Measurements from ENCODE around the gene HOOK2. TPM values are rescaled to one million over a fixed set of nuclear protein-coding genes. Genes with fewer than 3 reads are reported as not detected.

Gene HOOK2
- total and polyA plus RNA-seq, 9 of the 15 experiments (the other 6 are each of a cell fraction or from before 2014, with no cell fraction given): 1.3 to 17.2 (median 9.9) TPM

DNA sequence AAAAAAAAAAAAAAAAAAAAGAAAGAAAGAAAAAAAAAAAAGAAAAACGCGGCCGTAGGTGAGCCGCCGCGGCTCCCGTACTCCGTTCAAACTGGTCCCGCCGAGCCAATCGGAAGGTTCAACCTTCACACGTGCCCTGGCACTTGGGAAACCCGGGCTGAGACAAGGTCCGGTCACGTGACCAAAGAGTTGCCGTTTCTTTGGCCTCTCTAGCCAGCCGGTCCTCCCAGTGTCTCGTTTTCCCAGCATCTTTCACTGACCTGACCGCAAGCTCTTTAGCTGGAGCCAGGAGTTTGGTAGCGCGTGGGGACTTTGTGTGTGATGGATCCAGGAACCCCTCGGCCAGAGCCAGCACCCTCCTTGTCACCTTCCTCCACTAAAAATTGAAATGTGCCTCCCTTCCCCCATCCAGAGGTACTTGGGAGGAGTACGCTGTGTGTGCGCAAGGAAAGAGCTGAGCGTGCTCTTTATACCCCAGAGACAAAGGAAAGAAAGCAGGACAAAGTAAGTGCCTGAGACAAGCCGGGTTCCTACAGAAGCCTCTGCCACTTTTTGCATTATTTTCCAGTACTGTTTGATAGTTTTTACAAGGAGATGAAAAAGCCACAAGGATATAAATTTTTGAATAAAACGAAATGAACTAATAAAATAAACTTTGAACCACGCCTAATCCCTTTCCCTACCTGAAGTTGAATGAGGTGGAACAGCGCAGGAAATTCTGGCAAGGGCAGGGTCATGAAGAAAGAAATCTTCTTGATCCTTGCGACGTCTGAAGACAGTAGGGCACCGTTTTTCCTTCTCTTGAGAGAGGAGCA, 52.6 kb downstream of the HOOK2 start (continued):
- TF ChIP-seq BRD4 (IDR thresholded peaks at IDR 0.05) (no peak), ZNF431 (CRISPR knock-in tag; IDR thresholded peaks at IDR 0.05) (no peak), ZNF586 (CRISPR knock-in tag; conservative IDR thresholded peaks at IDR 0.05) (no peak), BRD9 (IDR thresholded peaks at IDR 0.05; ENCODE audit: low read depth, partially characterized antibody) (no peak), HDAC6 (IDR thresholded peaks at IDR 0.05; ENCODE audit: low read depth, low read length) (no peak), DIDO1 (tag; IDR thresholded peaks at IDR 0.05; ENCODE audit: low read depth) (peak; percentile 93)
- TF ChIP-seq, protein P1, sequence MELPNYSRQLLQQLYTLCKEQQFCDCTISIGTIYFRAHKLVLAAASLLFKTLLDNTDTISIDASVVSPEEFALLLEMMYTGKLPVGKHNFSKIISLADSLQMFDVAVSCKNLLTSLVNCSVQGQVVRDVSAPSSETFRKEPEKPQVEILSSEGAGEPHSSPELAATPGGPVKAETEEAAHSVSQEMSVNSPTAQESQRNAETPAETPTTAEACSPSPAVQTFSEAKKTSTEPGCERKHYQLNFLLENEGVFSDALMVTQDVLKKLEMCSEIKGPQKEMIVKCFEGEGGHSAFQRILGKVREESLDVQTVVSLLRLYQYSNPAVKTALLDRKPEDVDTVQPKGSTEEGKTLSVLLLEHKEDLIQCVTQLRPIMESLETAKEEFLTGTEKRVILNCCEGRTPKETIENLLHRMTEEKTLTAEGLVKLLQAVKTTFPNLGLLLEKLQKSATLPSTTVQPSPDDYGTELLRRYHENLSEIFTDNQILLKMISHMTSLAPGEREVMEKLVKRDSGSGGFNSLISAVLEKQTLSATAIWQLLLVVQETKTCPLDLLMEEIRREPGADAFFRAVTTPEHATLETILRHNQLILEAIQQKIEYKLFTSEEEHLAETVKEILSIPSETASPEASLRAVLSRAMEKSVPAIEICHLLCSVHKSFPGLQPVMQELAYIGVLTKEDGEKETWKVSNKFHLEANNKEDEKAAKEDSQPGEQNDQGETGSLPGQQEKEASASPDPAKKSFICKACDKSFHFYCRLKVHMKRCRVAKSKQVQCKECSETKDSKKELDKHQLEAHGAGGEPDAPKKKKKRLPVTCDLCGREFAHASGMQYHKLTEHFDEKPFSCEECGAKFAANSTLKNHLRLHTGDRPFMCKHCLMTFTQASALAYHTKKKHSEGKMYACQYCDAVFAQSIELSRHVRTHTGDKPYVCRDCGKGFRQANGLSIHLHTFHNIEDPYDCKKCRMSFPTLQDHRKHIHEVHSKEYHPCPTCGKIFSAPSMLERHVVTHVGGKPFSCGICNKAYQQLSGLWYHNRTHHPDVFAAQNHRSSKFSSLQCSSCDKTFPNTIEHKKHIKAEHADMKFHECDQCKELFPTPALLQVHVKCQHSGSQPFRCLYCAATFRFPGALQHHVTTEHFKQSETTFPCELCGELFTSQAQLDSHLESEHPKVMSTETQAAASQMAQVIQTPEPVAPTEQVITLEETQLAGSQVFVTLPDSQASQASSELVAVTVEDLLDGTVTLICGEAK (IDR thresholded peaks at IDR 0.05): peak; percentile 80
- TF ChIP-seq, protein P1 (CRISPR knock-in tag; IDR thresholded peaks at IDR 0.05): no peak
- TF ChIP-seq, protein P2, sequence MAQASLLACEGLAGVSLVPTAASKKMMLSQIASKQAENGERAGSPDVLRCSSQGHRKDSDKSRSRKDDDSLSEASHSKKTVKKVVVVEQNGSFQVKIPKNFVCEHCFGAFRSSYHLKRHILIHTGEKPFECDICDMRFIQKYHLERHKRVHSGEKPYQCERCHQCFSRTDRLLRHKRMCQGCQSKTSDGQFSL (CRISPR knock-in tag; IDR thresholded peaks at IDR 0.05): no peak
- TF ChIP-seq, protein P2 (tag; IDR thresholded peaks at IDR 0.05): no peak
- TF ChIP-seq, protein P3, sequence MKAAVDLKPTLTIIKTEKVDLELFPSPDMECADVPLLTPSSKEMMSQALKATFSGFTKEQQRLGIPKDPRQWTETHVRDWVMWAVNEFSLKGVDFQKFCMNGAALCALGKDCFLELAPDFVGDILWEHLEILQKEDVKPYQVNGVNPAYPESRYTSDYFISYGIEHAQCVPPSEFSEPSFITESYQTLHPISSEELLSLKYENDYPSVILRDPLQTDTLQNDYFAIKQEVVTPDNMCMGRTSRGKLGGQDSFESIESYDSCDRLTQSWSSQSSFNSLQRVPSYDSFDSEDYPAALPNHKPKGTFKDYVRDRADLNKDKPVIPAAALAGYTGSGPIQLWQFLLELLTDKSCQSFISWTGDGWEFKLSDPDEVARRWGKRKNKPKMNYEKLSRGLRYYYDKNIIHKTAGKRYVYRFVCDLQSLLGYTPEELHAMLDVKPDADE (conservative IDR thresholded peaks at IDR 0.05; ENCODE audit: control insufficient read depth, low read depth, low read length): 0 out of 2 replicates have a peak, but pooled peaks have one; percentile 42
- TF ChIP-seq, protein P4, sequence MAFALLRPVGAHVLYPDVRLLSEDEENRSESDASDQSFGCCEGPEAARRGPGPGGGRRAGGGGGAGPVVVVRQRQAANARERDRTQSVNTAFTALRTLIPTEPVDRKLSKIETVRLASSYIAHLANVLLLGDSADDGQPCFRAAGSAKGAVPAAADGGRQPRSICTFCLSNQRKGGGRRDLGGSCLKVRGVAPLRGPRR (CRISPR knock-in tag; IDR thresholded peaks at IDR 0.05): no peak
